ENCODE data around the gene SMAD1.
"Not testable (repeated sequence)": the region's sequence is repeated elsewhere in the genome, so short reads cannot be mapped to it uniquely, and the experiment has no call there.

SMAD1 gene

DNA sequence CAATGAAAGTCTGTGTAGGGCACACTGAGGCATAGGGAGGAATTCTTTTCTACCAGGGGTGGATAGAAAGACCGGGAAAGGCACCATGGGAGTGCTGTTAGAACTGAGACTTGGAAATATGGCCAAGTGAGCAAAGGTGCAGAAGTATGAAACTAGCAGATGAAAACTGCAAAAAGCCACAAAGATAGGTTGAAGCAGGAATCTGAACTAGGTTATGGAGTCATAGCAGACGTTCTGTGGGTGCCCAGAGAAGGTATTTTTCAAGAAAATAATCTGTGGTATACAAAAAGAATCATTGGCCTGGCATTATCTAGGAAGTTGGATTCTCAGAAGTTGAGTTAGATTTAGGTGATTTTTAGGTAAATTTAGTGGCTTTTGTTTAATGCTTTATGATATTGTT lies 48.5 kb downstream of the SMAD1 start:
- DNase-seq, result no peak

DNA sequence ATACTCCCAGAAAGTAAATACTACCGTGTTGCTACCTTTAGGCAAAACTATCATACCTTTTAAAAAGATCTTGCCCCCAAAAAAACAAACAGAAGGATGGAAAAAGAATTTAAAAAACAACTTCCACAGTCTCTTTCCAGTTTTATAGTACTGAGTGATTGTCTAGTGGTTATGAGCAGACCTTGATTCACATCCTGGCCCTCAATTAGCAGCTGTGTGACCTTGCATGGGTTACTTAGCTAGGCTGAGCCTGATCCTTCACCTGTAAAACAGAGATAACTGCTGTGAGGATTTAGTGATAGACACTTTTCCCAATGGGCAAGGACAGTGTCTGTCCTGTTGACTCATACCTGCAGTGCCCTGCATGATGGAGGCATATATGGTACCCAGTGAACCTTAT lies 49.0 kb downstream of the SMAD1 start:
- DNase-seq, result no peak

DNA sequence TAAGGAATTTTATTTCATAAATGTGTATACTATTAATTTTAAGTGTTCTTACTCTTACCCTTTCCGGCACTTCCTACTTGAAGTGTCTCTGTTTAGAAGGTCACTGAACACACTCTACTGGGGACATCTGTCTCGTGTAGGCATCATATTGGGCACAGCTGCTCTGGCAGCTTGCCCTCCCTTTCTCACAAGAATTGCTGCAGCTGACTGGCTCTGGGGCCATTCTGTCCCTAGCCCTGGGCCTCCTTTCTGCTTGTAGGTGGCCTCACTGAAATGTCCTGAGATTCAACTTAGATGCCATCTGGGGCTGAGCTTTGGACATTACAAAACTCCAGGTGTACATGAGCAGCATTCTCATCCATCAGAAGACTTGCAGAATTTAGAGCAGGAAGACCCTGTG lies 49.6 kb downstream of the SMAD1 start:
- no peak for DNase-seq

DNA sequence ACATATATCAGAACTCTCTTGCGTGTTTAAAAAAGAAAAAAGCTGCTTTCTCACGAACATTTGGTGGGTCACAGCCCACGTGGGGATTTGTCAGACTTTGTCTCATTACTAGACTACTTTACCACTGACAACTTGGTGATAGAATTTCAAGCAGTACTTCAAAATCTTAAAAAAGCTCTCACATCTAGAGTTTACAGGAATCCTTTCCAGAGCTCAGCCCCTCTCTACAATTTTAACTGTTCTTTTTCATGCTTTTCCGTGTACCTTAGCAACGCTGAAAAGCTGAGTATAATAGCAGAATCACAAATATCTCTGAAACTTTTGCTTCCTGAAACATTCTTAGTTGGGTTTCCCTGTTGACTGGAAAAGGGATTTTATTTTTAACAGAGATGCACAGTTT lies 50.2 kb downstream of the SMAD1 start:
- no peak for DNase-seq

DNA sequence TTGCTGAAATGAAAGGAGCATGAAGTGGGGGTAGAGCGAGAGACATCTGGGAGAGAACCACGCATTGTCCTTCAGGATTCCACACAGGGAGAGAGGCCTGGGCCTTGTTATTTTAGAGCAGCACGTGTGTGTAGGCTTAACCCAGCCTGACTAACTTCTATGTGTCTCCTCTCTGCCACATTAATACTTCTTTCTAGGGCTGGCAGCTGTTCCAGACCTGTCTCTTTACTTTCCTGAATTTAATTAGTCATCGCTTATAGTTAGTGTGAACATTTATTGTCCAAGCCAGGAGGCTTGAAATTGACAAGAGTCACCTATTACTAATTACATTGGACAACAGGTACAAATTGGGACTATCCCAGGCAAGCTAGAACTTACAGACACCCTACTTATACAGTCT lies 51.3 kb downstream of the SMAD1 start:
- no peak for DNase-seq

DNA sequence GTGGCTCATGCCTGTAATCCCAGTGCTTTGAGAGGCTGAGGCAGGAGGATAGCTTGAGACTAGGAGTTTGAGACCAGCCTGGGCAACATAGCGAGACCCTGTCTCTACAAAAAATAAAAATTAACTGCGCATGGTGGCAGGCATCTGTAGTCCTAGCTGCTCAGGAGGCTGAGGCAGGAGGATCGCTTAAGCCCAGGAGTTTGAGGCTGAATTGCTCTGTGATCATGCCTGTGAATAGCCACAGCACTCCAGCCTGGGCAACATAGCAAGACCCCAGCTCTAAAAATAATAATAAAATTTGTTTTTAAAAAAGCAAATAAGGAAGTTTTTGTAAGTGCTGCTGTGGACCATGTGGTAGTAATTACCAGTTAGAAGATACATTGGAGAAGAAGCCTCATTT lies 51.8 kb downstream of the SMAD1 start:
- not testable (repeated sequence) for DNase-seq

DNA sequence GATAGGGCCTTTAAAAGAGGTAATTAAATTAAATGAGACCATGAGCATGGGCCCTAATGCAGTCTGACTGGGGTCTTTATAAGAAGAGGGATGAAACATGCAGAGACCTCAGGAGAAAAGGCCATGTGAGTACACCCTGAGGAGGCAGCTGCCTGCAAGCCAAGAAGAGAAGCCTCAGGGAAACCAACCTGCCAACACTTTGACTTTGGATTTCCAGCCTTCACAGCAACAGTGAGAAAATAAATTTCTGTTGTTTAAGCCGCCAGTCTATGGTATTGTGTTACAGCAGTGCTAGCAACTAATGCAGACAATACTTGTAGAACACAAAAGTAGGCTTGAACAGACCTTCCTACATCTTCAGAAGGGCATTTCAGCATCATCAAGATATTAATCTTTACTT lies 52.3 kb downstream of the SMAD1 start:
- DNase-seq, result no peak

DNA sequence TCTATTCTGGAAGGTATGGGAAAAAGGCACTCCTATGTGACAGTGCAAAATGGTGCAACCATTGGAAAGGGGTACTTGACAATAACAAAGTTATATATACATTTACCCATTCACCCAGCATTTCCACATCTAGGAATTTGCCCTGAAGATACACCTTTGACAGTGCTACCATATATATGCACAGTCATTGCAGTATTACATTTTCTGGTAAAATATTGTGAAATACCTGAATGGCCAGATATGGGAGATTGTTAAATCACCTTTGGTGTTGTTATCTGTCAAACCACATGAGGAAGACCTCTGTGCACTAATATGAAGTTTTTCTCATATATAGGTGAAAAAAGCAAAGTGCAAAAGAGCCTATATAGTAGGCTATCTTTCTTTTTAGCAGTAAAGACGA lies 53.5 kb downstream of the SMAD1 start:
- DNase-seq, result no peak

DNA sequence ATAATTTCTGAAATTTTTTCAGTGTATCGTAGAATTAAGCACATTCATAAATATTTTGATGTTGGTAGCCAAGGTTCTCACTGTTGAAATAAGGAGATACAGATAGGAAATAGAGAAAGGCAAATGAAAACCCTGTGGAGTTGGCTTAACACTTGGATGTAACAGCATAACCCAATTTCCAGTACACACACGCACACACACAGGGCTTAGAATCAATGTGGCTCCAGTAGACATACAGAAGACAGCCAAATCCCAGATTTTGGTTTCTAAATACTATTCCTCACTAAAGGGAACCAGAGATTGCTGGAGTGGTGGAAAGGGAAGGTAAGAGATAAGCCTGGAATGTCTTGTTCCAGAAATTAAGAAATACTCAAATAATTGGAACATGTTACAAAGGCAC lies 54.4 kb downstream of the SMAD1 start:
- DNase-seq, result no peak

DNA sequence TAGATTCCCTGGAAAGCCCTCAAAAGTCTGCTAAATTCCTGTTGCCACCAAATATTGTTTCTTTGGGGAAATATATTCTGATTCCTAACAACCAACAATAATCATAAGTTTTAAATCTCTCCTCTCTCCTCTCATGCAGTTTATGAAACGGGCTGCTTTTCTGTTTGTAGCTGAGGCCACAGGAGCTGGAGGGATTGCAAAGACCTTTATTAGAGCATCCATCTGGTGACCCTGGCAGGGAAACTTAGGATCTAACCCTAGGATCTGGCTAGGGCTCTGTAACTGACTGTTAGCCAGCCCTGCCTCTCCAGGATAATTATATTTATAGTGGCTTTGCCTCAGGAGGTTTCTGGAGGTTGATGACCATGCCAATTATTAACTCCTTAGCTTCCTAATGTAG lies 56.9 kb downstream of the SMAD1 start:
- no peak for DNase-seq

DNA sequence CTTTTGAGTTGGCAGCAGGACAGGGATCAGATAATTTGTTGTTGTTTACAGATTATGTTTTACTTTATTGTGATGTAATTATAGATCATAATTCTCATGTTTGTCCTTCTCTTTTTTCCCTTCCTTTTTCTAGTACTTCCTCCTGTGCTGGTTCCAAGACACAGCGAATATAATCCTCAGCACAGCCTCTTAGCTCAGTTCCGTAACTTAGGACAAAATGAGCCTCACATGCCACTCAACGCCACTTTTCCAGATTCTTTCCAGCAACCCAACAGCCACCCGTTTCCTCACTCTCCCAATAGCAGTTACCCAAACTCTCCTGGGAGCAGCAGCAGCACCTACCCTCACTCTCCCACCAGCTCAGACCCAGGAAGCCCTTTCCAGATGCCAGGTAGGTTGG lies 58.0 kb downstream of the SMAD1 start:
- DNase-seq, result no peak

DNA sequence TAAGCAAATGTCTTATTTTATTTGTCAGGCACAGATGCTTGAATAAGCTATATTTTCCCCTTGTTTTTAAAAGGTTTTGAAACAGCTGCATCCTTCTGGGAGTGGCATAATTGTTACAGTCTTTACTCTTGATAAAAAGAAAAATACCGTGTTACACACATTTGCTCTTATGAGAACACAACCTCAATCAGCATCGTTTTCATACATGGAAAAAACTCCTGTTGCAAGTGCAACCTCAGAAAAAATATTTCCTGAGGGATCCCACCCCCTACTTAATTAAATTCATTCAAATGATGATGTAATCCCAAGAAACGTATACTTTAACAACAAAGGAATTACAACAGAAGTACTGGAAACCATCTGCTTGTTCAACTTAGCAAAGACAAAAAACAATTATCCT lies 58.6 kb downstream of the SMAD1 start:
- no peak for DNase-seq

DNA sequence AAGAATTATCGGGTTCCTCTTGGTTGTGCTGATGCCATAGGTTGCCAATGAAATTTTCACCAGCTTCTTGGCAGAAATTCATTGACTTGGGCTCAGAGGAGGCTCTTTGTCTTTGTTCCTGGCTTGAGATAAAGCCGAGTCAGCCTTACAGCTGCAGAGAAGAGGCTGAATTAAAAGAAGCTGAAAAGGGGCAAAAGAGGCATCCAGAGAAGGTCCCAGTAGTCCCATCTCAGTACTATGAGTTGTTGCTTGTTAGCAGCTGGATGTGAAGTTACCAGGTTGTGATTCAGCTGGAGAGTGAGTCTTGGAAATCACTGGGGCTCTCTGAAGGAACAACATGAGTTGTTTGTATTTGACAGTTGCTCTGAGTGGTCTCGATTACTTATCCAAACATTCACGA lies 59.7 kb downstream of the SMAD1 start:
- DNase-seq, result no peak

DNA sequence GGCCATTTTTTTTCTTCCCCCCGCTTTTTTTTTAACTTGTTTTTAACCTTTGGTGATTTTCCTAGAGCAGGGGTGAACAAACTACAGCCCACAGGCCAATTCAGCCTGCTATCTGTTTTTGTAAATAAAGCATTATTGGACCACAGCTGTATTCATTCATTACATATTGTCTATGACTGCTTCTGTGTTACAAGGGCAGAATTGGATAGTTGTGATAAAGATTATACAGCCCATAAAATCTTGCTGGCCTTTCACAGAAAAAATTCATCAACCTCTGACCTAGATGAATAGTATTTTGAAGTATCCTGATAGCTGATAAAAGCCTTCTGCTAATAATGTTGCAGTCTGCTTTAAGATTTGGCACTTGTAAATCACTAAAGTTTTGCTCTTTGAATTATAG lies 63.4 kb downstream of the SMAD1 start:
- DNase-seq, result no peak

DNA sequence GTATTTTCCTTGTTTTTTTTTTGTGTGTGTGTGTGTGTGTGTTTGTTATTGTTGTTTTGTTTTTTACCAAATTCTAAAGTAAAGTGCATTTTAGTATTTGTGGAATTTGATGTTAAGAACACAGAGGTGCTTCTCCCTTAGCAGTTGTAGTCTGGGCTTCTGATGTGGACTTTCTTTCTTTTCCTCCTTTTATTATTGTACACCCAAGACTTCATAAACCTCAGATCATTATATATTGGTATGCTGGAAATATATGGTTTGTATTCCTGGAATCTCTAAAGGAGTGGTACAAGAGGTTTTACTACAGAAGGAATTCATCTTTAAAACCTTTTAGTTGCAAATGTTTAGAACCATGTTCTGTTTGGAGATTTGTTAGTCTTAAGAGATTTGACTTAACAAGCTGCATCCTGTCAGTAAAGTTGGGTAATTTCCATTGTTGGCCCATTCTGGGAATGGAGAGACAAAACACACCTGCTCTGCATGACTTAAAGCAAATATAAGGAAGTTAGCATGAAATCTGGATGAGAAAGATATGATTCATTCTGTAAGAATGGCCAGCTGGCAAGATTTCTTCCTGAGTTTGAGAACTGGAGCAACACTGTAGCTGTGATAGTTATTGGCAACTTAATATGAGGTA lies 64.0 kb downstream of the SMAD1 start:
- DNase-seq, result no peak

DNA sequence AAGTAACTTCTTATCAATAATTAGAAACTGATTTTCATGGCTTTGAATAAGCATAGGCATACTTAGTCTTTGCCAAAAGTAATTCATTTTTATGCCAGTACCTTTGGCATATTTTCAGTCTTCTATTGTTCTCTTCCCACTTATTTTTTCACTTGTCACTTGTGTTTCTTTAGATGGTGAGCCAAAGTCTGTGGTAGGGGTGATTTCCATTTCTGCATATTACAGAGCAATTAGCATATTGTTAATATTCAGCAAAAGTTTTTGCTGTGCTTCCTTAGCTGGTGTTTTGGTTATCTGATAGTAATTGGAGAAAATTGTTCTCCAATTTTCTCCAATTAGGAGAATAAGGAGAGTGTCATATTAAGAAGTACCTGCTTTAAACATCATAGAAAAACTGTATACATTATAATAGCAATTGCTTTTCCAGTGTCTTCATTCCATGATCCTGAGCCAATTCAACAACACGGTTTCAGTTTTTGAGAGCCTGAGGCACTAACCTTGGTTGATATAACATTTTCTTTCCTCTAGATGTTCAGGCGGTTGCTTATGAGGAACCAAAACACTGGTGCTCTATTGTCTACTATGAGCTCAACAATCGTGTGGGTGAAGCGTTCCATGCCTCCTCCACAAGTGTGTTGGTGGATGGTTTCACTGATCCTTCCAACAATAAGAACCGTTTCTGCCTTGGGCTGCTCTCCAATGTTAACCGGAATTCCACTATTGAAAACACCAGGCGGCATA lies 64.7 kb downstream of the SMAD1 start:
- DNase-seq, result no peak

DNA sequence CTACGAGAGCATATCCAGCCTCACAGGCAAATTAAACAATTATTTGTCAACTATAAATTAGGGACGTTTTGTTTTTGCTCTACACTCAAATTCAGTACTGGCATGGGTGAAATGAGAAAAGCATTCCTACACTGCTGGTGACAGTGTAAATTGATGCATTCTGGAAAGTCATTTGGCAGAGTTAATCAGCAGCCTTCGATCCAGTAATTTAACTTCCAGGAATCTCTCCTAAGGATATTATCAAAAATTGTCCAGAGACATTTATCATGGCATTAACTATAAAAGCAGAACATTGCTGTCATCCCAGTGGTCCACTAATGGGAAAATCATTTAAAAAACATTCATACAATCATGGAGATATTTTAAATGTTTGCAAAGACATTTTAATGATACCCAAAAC lies 70.0 kb downstream of the SMAD1 start:
- DNase-seq, result no peak

DNA sequence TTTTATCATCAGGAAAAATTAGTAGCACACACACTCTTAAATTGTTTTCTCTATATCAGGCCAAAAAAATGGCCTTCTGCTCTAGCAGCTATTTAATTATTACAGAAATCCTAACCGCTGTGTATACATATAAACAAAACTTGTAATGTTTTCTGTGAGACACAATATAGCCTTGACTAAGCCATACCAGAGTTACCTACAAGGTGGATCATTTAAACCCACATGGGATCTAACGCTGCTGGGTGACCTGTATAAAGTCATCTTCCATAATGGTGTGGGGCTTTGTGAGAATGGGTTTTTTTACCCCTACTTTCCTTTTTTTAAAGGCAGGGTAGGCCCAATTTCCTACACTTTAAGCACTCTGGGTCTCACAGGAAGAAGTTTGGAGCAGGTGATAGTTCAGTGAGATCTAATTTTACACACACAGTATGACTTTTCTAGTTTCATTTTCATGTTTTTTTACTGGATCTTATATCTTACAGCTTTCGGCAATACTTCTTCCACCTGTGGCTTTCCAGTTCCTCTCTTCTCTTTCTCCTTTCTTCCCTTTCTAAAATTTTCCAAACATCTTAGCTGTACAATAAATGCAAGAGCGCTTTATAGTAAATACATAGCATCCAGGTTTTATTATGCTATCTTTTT lies 70.6 kb downstream of the SMAD1 start:
- no peak for DNase-seq

DNA sequence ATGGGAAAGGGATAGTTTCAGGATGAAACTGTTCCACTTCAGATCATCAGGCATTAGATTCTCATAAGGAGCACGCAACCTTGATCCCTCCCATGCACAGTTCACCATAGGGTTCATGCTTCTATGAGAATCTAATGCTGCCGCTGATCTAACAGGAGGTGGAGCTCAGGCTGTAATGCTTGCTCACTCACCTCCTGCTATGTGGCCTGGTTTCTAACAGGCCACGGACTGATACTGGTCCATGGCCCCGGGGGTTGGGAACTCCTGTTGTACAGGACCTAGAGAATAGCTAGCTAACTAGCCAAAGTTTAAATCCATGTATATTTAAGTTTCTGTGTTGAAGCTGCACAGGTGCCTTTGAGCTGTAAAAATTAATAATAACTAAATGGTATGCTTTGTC lies 71.7 kb downstream of the SMAD1 start:
- no peak for DNase-seq

DNA sequence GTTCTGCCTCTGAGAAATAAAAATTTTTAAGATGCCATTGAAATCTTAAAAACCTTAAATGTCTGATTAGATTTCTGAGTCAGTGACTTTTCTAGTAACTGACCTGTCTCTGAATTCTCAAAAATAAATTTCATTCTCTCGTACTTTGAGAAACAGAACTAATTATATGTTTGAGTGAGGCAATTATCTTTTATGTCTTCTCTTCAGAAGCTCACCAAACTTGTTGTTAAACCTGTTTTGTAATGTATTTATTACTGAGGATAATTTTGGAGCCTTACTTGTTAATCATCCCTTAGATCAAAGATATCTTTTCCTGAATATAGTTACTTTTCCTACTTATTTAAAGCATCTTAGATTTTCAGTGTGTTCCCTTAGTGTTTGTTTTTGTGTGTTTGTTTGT lies 73.0 kb downstream of the SMAD1 start:
- DNase-seq, result no peak

DNA sequence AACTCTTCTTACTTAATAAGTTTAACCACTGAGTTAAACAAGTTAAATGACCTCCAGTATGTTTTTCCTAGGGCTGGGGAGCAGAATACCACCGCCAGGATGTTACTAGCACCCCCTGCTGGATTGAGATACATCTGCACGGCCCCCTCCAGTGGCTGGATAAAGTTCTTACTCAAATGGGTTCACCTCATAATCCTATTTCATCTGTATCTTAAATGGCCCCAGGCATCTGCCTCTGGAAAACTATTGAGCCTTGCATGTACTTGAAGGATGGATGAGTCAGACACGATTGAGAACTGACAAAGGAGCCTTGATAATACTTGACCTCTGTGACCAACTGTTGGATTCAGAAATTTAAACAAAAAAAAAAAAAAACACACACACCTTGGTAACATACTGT lies 76.1 kb downstream of the SMAD1 start:
- peak; percentile 48 for DNase-seq

DNA sequence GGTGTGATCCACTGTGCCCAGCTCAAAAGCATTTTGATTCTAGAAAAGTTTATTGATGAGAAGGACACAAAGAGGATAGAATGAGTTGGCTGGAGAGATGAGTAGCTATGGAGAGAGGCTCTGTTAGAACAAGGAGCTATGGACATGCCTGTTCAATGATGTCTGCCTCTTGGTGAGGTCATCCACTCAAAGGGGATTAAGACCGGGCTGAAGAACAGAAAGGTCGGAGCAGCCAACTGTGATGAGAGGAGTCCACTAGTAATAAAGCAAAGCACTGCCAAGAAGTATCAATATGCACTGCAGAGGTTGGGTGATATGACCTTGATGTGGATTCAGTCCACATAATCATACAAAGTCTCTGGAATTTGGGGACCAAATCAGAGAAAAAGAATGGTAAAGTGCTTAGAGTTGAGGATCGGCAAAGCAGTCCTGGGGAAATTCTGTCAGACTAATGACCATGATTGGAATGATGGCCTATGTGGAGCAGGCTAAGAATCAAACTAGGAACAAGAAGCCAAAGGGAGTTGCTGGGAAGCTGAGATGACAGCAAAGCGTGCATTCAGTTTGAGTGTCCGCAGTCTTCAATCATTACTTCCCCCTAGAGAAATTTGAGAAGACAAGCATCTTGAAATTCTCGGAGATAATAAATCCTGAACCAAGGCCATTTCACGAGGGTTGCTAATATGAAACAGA lies 81.8 kb downstream of the SMAD1 start:
- DNase-seq, result no peak

DNA sequence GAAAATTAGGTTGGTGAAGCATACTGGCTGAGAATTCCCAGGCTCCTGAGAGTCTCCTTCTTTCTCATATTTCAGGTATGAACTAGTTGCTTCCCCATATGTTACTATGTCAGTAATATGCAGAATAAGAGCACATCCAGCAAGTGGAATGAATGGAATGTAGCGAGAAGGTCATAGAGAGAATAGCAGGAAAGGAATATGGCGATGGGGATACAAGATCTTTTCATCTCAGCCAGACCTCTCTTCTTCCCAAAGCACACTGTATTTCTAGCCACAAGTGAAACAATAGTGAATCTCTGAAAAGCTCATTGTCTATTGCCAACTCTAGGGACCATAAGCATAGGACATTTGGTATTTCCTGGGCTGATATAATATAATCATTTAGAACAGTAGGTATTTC lies 82.9 kb downstream of the SMAD1 start:
- no peak for DNase-seq

DNA sequence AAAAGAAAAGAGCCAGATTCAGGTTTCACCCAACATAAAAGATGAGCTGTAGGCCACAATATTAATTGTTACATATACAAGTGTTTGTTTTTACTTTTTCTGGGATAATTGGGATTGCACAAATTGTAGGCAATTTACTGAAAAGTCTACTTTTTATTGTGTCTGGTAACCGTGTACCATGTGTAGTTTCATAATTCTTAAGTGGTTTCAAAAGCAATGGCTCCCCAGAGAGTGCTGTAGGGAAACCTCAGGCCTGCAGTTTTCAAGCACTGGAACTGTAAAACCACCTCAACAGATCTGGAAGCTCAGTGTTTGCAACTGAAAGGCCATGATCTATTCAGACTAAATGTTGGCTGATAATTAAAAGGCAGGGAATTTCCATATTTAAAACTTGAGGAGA lies 83.7 kb downstream of the SMAD1 start:
- no peak for DNase-seq
